ENCODE measurements around the gene MEP1A.

- TF ChIP-seq EP300 (IDR thresholded peaks at IDR 0.05) (no peak), CTCF (IDR thresholded peaks at IDR 0.05) (no peak), POLR2A (IDR thresholded peaks at IDR 0.05) (no peak)
Measured at GRCh38 chr6:46772762-46773161, 20.4 kb upstream of the MEP1A start.

Measured in gastroesophageal sphincter (tissue), 3 donors.